ENCODE measurements around the gene ARMC2.

DNA sequence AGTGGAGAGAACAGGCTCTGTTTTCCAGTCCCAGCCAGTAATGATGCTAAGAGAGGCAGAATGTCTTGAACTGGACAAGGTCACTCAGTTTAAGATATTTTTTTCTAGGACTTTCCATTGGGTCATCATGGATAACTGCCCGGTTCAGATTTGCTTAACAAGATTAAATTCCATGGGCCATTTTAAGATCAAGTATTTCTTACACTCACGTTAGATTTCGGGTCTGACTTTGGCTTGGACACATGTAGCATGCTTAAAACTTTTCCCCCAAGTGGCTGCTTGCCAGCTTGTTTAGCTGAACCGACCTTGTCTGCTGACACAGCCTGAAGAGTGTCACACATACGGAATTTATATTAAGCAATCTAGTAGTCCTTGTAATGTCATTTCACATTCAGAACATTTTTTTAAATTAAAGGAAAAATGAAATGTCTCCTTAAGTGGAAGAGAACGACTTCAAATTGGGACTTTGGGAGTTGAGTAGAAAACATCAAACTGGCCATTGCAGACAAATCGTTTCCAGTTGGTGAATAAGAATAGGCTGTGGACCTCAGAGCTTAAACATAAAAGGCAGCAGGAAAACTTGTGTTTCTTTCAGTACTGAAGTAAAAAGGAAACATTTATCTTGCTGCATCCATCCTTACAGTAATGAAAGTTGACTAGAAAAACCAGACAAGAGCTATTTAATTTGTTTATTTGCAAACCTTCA is 29.0 kb downstream of the ARMC2 start:
- TF ChIP-seq CTCF (IDR thresholded peaks at IDR 0.05) = no peak
- no peak for TF ChIP-seq POLR2A (IDR thresholded peaks at IDR 0.05)

All from tibial nerve (tissue), 3 donors.